GM12873 (cell line): ENCODE measurements around the gene JOSD2.

Experiments used
- CTCF ChIP-seq: IDR thresholded peaks from 2 replicates; pipeline ENCODE4 v1.5.1; 2012; ENCODE audit warnings: low read depth, mild to moderate bottlenecking, moderate library complexity, low read length, control low read depth; ENCODE audit not compliant: insufficient read depth; ENCODE audit errors: missing control alignments

JOSD2 gene

DNA sequence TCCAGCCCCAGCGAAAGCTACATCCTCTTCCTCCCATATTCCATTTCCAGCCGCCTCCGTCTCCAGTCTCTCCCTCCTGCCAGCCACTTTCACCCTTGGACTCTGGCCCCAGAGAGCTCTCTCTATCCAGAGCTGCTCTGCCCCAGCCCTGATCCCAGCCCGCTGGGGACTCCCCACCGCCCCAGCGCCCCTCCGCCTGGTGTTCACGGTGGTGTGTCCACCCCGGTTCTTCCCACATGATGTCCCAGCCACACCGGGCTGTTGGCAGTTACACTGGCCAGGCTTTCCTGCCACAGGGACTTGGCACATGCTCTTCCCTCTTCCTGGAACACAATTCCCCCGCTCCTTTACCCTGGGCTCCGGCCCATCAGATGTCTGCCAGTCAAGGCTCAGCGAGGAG lies 46.0 kb downstream of the JOSD2 start:
- TF ChIP-seq CTCF = no peak

DNA sequence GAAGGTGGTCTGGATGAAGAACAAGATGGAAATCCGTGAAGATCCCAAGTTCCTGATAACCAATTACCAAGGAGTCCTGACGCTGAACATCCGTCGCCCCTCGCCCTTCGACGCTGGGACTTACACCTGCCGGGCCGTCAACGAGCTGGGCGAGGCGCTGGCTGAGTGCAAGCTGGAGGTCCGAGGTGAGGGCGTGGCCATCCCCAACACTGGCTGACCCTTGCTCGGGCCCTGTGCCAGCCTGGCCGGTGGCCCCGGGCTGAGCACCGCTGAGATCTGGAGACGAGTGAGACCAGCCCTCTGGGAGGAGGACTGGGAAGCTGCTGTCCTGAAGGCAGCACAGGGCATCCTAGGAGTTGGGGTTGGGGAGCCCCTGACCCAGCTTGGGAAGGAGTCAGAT lies 46.6 kb downstream of the JOSD2 start:
- TF ChIP-seq CTCF = no peak

- TF ChIP-seq CTCF = no peak
Measured at GRCh38 chr19:50462970-50463369, 48.0 kb downstream of the JOSD2 start.

GRCh38 chr19:50461066-50461875 lies 49.7 kb downstream of the JOSD2 start:
- TF ChIP-seq CTCF = peak; percentile 93

- TF ChIP-seq CTCF = peak; percentile 45
Measured at GRCh38 chr19:50460161-50460765, 50.7 kb downstream of the JOSD2 start.

DNA sequence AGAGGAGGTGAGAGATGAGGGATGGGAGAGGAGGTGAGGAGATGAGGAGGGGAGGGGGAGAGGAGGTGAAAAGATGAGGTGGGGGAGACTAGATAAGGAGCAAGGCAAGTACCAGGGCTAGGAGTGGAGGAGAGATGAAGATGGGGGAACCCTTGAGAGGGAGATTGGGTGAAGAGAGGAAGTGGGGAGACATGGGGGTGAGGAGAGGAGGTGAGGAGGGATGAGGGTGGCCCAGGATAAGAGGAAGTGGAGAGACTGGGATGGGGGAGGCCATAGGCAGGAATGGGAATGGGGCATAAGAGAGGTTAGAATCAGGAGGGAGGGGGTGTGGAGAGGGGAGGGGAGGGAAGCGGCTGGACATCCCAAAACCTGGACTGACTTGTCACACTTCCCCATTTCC lies 51.4 kb downstream of the JOSD2 start:
- TF ChIP-seq CTCF = no peak

DNA sequence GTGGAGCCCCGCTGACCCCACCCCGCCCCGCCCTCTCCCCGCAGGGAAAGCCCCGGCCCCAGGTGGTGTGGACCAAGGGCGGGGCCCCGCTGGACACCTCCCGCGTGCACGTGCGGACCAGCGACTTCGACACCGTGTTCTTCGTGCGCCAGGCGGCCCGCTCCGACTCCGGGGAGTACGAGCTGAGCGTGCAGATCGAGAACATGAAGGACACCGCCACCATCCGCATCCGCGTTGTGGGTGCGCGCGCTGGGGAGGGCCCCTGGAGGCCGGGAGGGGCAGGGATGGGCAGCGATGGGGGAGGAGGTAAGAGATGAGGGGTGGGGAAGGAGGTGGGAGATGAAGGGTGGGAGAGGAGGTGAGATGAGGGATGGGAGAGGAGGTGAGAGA lies 51.9 kb downstream of the JOSD2 start:
- TF ChIP-seq CTCF = no peak
